Activated CD8-positive, alpha-beta memory T cell treated with anti-CD3 and anti-CD28 coated beads, Interleukin-2, amount 50 U/mL, for 24 hours (primary cell): ENCODE data around the gene ZNF619.
"Not testable (repeated sequence)": the region's sequence is repeated elsewhere in the genome, so short reads cannot be mapped to it uniquely, and the experiment has no call there.

ENCODE experiments used
- DNase-seq: peaks from one replicate; pipeline ENCODE4 v3.0.0-alpha.2; 2020; ENCODE audit errors: extremely low read depth

The ZNF619 gene

GRCh38 chr3:40476478-40477470 lies at the start of gene ZNF619:
Gene ZNF619, plus strand, starts transcription at chr3:40477122. Its CDS starts 858 bp downstream, at chr3:40477980.
- no peak for DNase-seq

GRCh38 chr3:40432793-40433192 lies 44.1 kb upstream of the ZNF619 start:
- no peak for DNase-seq

GRCh38 chr3:40437889-40438288 lies 39.0 kb upstream of the ZNF619 start:
- no peak for DNase-seq

DNA sequence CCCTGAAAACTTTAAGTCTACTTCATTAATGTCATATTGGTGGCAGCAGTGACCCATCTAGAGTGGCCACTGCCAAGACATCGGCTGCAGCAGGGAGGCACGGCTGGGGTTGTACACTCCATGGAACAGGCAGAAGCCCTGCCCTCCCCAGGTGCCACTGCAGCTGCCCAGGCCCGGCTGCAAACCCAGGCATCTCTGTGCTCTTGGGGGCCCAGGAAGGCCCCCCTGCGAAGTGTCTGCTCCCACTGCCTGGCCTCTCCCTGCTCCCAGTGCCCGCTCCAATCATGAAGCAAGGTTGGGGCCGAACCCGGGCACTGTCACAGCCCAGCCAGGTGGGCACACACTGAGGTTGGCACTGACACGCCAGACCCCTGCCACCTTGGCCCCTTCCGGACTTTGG lies 31.9 kb upstream of the ZNF619 start:
- no peak for DNase-seq

GRCh38 chr3:40445880-40446279 lies 31.0 kb upstream of the ZNF619 start:
- DNase-seq, result no peak

GRCh38 chr3:40450438-40450837 lies 26.5 kb upstream of the ZNF619 start:
- no peak for DNase-seq

DNA sequence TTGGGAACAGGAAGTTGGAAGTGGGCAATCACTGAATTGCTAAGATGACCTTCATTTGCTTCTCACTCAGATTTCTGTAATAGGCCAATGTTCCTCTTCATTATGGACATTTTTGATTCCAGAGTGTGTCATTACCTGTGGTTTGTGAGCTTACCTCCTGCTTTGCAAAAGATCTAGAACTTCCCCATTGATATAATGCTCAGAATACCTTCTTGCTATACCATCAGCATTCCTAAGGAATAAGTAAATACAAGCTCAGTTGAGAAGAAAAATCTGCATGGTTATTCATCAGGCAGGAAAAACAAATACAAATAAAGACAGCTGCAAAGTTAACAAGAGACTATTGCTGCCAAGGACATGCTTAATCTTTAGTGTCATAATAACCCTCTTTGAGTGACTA lies 25.4 kb upstream of the ZNF619 start:
- no peak for DNase-seq

DNA sequence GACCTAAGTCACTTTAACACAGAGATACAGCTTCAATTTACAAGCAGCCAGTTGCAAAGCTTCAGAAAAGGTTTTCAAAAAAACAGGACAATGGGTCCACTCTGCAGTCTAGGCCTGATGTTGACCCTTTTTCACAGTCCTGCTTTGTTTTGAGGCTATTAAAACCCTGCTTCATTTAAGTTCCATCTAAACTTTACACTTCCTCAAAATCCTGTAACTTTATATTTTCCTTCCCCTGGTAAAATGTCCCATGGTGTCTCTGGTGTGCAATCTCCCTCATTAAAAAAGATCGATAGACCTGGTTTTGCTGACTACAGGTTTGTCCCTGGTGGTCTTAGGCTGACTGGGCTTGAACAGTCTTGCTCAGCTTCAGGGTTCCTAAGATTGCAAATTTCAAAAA lies 24.9 kb upstream of the ZNF619 start:
- DNase-seq, result no peak

GRCh38 chr3:40452562-40452875 lies 24.4 kb upstream of the ZNF619 start:
- DNase-seq, result no peak

DNA sequence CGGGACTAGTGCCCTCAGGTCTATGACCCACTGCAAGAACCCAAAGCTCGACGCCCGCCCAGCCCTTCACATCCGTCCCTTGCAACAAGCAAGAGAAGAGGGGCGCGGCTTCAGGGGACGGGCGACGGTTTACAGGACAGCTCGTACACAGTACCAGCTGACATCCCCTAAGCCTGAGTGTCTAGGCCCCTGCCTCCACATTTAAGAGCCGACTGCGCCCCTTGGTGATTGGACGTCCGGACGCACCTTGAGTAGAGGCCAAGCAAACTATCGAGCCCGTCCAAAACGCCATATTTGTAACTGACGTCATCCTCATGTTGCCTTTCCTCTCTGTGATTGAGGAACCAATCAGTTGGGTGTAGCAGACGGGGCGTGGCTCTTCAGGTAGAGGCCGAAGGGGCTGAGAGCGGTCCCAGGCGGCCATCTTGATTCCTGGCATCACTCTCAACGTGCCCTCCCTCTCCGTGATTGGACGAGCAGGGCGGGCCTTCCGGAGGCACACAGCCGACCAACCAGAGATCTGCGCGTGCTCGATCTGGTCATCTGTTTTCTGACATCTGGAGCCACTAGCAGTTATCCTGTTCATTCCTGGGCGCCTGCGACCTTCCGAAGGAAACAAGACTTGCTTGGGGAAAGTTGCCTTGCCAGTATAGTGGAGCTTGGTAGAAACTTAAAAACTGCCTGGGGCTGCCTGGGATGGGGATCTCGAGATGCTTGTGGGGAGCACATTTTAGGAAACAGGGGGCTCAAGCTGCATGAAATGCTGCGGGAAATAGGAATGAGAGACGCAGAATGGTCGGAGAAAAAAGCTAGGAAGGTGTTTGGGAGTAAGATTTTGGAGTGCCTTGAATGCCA lies 23.8 kb upstream of the ZNF619 start:
- DNase-seq, result peak; percentile 92

DNA sequence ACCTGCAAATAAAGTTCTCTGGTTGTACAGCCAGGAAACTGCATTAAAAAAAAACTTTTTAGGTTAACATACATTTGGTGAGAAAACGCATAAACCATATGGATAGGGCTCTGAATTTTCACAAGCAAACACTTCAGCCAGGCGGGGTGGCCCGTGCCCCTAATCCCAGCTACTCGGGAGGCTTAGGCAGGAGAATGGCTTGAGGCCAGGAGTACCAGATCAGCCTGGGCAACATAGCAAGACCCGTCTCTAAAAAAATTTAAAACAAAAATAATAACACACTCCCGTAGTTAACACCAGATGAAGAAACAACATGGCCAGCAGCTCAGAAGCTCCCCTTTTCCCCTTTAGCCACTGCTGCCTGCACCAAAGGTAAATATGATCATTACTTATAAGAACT lies 23.0 kb upstream of the ZNF619 start:
- DNase-seq, result no peak

GRCh38 chr3:40455328-40455727 lies 21.6 kb upstream of the ZNF619 start:
- no peak for DNase-seq

DNA sequence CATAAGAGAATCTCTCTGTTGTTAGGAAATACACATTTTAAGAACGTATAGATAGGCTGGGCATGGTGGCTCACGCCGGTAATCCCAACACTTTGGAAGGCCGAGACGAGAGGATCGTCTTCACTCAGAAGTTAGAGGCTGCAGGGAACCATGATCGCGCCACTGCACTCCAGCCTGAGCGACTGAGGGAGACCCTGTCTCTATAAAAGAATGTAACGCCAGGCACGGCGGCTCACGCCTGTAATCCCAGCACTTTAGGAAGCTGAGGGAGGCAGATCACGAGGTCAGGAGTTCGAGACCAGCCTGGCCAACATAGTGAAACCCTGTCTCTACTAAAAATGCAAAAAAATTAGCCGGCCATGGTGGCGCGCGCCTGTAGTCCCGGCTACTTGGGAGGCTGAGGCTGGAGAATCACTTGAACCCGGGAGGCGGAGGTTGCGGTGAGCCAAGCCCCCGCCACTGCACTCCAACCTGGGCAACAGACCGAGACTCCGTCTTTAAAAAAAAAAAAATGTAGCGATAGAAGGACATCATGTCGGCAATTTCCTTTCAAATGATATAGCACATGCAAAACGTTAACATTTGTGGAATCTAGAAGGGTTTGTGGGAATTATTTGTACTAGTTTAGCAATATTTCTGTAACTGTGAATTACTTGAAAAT lies 20.5 kb upstream of the ZNF619 start:
- DNase-seq, result no peak

- peak; percentile 94 for DNase-seq
Observed at GRCh38 chr3:40456940-40457823, 19.7 kb upstream of the ZNF619 start, which contains the start of gene RPL14. Gene RPL14, plus strand, starts transcription at chr3:40457339. Its CDS starts 133 bp downstream, at chr3:40457472.

DNA sequence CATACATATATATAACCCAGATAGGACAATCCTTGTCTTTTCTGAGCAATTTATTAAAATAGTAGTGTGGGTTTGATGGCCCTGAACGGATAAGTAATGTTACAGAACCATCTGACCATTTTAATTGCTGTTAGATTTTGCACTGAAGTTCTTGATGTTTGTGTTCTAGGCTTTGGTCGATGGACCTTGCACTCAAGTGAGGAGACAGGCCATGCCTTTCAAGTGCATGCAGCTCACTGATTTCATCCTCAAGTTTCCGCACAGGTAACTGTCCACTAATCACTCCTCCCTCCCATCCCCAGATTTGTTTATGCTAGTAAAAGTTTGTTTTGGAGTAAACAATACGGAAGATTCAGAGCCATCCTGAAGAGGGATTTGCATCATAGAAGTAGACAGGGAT lies 18.4 kb upstream of the ZNF619 start:
- DNase-seq, result no peak

DNA sequence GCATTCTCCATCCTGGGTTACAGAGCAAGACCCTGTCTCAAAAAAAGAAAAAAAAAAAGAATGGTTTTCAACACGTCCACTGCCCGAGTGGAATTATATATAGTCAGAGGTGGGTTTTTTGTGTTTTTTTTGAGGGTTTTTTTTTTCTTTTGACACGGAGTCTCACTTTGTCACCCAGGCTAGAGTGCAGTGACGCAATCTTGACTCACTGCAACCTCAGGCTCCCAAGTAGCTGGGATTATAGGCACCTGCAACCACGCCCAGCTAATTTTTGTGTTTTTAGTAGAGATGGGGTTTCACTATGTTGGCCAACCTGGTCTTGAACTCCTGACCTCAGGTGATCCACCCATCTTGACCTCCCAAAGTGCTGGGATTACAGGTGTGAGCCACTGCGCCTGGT lies 16.4 kb upstream of the ZNF619 start:
- DNase-seq, result not testable (repeated sequence)

- no peak for DNase-seq
Observed at GRCh38 chr3:40461161-40461560, 15.8 kb upstream of the ZNF619 start.

GRCh38 chr3:40462838-40463237 lies 14.1 kb upstream of the ZNF619 start:
- DNase-seq, result not testable (repeated sequence)

DNA sequence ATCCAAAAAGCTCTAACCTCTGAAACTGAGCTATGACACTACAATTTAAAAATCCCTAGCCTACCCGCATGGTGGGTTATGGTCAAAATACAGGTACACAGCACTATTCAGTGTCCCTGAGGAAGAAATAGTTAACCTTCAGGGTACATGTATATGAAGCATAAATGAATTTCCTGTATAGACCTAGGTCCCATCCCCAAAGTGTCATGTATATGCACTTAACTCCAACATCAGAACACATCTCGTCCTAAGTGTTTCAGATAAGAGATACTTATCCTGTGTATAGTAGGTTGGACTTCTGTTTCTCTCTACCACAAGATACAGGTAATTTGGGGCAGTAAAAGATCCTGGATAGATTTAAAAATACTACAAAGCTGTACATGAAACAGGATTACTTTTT lies 13.3 kb upstream of the ZNF619 start:
- no peak for DNase-seq

DNA sequence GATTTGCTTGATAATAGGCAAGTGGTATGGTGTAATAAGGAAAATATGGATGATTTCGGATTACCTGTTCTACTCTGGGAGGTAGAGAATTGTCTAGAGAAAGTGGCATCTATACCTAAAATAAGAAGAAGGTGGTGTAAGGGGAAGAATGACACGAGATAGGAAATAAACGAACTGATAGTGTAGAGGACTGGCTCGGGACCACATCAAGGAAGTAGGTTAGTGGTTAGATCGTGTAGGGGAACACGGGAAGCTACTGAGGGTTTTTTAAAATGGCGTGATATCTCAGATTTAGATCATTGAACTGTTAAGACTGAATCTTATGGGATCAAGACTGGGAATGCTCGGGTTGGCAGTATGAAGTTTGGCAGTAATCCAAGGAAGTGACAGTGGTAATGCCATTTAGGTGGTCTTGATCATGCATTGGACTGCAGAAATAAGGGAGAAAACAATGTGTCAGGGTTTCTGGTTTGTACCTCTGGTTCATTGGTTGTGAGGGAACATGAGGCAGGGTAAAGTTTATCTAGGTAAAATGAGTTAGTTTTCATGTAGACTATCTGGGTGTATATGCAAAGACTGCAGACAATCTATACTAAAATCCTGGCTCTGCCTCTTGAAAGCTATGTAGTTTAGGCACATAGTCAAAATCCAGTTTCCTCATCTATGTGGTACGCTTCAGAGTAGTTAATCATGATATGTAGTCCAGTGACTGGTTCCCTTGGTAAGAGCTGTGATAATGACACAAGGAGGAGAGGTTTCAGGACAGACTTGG lies 12.4 kb upstream of the ZNF619 start:
- no peak for DNase-seq

- no peak for DNase-seq
Observed at GRCh38 chr3:40465111-40465407, 11.9 kb upstream of the ZNF619 start.
